HCT116 (cell line): ENCODE results near the gene RUBCN. TPM values are rescaled to one million over a fixed set of nuclear protein-coding genes. Genes with fewer than 3 reads are reported as not detected.

ENCODE experiments used
- ATAC-seq: fragments of 200-7000 bp; cut with Tn5 transposase; 2 replicates; pipeline ENCODE4 v1.9.1; 2020; ENCODE audit warnings: mild to moderate bottlenecking, moderate library complexity
- BruUV-seq: library from RNA; stranded (reverse); fragments of 400-500 nt; replicated peaks from 2 replicates; lab custom pipeline; 2021; lab: Mats Ljungman, UMichigan
- CTCF ChIA-PET: fragments of 300-600 bp; sonication (Branson Sonifier 250); formaldehyde crosslinking; loops from one replicate; lab custom pipeline; 2021; ENCODE audit warnings: antibody characterized with exemption; lab: Charles Lee
- POLR2A ChIA-PET: fragments of 300-600, 350-600 bp; sonication (Branson Sonifier 250); formaldehyde crosslinking; loops from one replicate; lab custom pipeline; 2021; ENCODE audit warnings: antibody characterized with exemption; lab: Charles Lee
- RAD21 ChIA-PET, 2 experiments: fragments of 300-600 bp; sonication (Branson Sonifier 250); formaldehyde crosslinking; loops; one replicate each; lab custom pipeline; 2023; ENCODE audit warnings: low total read pairs in 2 of 2; ENCODE audit not compliant: uncharacterized antibody in 2 of 2, unreplicated experiment in 2 of 2, low non-redundant PET in 1 of 2; lab: Charles Lee
- DNase-seq: peaks from one replicate; pipeline ENCODE4 v3.0.0-alpha.2; 2010; ENCODE audit warnings: low read depth, low spot score
- H2AFZ ChIP-seq: fragments of 200-600 bp; shearing (Covaris generic), sonication (generic); 2 replicates; pipeline ENCODE4 v1.6.1; 2017; ENCODE audit warnings: low read depth, mixed run types, mixed read lengths, antibody characterized with exemption, low read length; ENCODE audit not compliant: poor library complexity, severe bottlenecking
- H3K27ac ChIP-seq: 2 replicates; pipeline ENCODE4 v1.5.1; 2012; ENCODE audit warnings: low read depth, low read length
- H3K27me3 ChIP-seq: fragments of 200-600 bp; sonication (generic); 2 replicates; pipeline ENCODE4 v1.6.1; 2016; ENCODE audit warnings: mixed run types, low read length, mixed read lengths; ENCODE audit not compliant: insufficient read depth
- H3K36me3 ChIP-seq, 2 experiments: fragments of 200-500 bp in 1 of 2; fragments of 200-600 bp in 1 of 2; sonication (Bioruptor generic) in 1 of 2; sonication (generic) in 1 of 2; 2 replicates each; pipeline versions ENCODE4 v1.5.1 to v1.6.1; 2014 to 2016; ENCODE audit warnings: low read length in 2 of 2, inconsistent platforms in 1 of 2, mixed read lengths in 1 of 2, mixed run types in 1 of 2; ENCODE audit not compliant: insufficient read depth in 2 of 2, control insufficient read depth in 1 of 2
- H3K4me1 ChIP-seq, 2 experiments: fragments of 200-600 bp in 1 of 2; sonication (generic) in 1 of 2; 2 replicates each; pipeline versions ENCODE4 v1.5.1 to v1.6.1; 2012 to 2017; ENCODE audit warnings: low read length in 2 of 2, inconsistent platforms in 1 of 2, mild to moderate bottlenecking in 1 of 2, mixed read lengths in 1 of 2, mixed run types in 1 of 2, moderate library complexity in 1 of 2; ENCODE audit not compliant: insufficient read depth in 2 of 2, control insufficient read depth in 1 of 2
- H3K4me2 ChIP-seq: fragments of 200-600 bp; sonication (generic); 2 replicates; pipeline ENCODE4 v1.6.1; 2017; ENCODE audit warnings: mixed run types, low read length, mixed read lengths
- H3K4me3 ChIP-seq, 2 experiments: fragments of 200-600 bp in 1 of 2; sonication (generic) in 1 of 2; replicated peaks in 1 of 2; 2 replicates each; pipeline ENCODE4 v1.5.1; 2011 to 2016; ENCODE audit warnings: low read length in 2 of 2, control low read depth in 1 of 2, low read depth in 1 of 2, mild to moderate bottlenecking in 1 of 2, mixed read lengths in 1 of 2, mixed run types in 1 of 2
- H3K79me2 ChIP-seq: fragments of 200-600 bp; sonication (generic); 2 replicates; pipeline ENCODE4 v1.6.1; 2017; ENCODE audit warnings: mild to moderate bottlenecking, mixed run types, low read length, moderate library complexity, mixed read lengths; ENCODE audit not compliant: insufficient read depth
- H3K9ac ChIP-seq: fragments of 200-600 bp; sonication (generic); 2 replicates; pipeline ENCODE4 v1.6.1; 2016; ENCODE audit warnings: low read length, mixed read lengths
- H3K9me2 ChIP-seq: fragments of 200-600 bp; sonication (generic), shearing (Covaris generic); 2 replicates; pipeline ENCODE4 v1.6.1; 2017; ENCODE audit warnings: mixed run types, mild to moderate bottlenecking, moderate library complexity; ENCODE audit not compliant: insufficient read depth
- H3K9me3 ChIP-seq, 2 experiments: fragments of 200-500 bp in 1 of 2; fragments of 200-600 bp in 1 of 2; sonication (Bioruptor generic) in 1 of 2; sonication (generic) in 1 of 2; 2 replicates each; pipeline ENCODE4 v1.6.1; 2014 to 2017; ENCODE audit warnings: low read length in 2 of 2, mixed read lengths in 2 of 2, inconsistent platforms in 1 of 2, low read depth in 1 of 2, mild to moderate bottlenecking in 1 of 2, mixed run types in 1 of 2, moderate library complexity in 1 of 2; ENCODE audit not compliant: control insufficient read depth in 1 of 2, insufficient read depth in 1 of 2
- H4K20me1 ChIP-seq: fragments of 200-600 bp; sonication (generic), shearing (Covaris generic); 2 replicates; pipeline ENCODE4 v1.6.1; 2017; ENCODE audit warnings: mixed run types, mild to moderate bottlenecking, moderate library complexity; ENCODE audit not compliant: insufficient read depth
- CBX3 ChIP-seq: IDR thresholded peaks from 2 replicates; pipeline ENCODE4 v1.6.1; 2012; ENCODE audit warnings: low read depth
- EGR1 ChIP-seq: IDR thresholded peaks from 2 replicates; pipeline ENCODE4 v1.6.1; 2012; ENCODE audit warnings: low read depth
- ELF1 ChIP-seq: IDR thresholded peaks from 2 replicates; pipeline ENCODE4 v1.6.1; 2012; ENCODE audit warnings: low read depth, borderline replicate concordance
- EZH2 ChIP-seq: fragments of 200-600 bp; sonication (generic); IDR thresholded peaks from 2 replicates; pipeline ENCODE4 v1.6.1; 2017; ENCODE audit warnings: antibody characterized with exemption, mixed run types
- EZH2phosphoT487 ChIP-seq: fragments of 200-600 bp; IDR thresholded peaks from 2 replicates; pipeline ENCODE4 v1.6.1; 2018; ENCODE audit warnings: antibody characterized with exemption, borderline replicate concordance
- FOSL1 ChIP-seq: IDR thresholded peaks from 2 replicates; pipeline ENCODE4 v1.6.1; 2012; ENCODE audit warnings: low read depth
- JUND ChIP-seq: IDR thresholded peaks from 2 replicates; pipeline ENCODE4 v1.6.1; 2012
- POLR2AphosphoS5 ChIP-seq: IDR thresholded peaks from 2 replicates; pipeline ENCODE4 v1.6.1; 2011; ENCODE audit warnings: mild to moderate bottlenecking, low read depth, low read length, moderate library complexity
- RAD21 ChIP-seq: IDR thresholded peaks from 2 replicates; pipeline ENCODE4 v1.6.1; 2012; ENCODE audit warnings: low read depth, mild to moderate bottlenecking
- REST ChIP-seq: IDR thresholded peaks from 2 replicates; pipeline ENCODE4 v1.6.1; 2012; ENCODE audit warnings: low read depth
- SIN3A ChIP-seq: IDR thresholded peaks from 2 replicates; pipeline ENCODE4 v1.6.1; 2012; ENCODE audit warnings: low read depth
- SP1 ChIP-seq: IDR thresholded peaks from 2 replicates; pipeline ENCODE4 v1.6.1; 2012; ENCODE audit warnings: low read depth
- ZFX ChIP-seq: fragments of 450-650 bp; IDR thresholded peaks from 2 replicates; pipeline ENCODE4 v1.6.1; 2017
- ZNF274 ChIP-seq: fragments of 200-500 bp; sonication (Bioruptor generic); IDR thresholded peaks from 2 replicates; pipeline ENCODE4 v1.6.1; 2014; ENCODE audit warnings: mild to moderate bottlenecking, low read depth, low read length, inconsistent platforms
- intact Hi-C: fragments of 100-400 bp; cut with micrococcal nuclease; formaldehyde crosslinking; loops from 2 replicates; pipeline ENCODE4 v1.10.0; 2022
- total RNA-seq: library from RNA; stranded (reverse); gene quantifications from one replicate; pipeline ENCODE4 v1.2.1, GENCODE V29; 2021; ENCODE audit not compliant: unreplicated experiment

The RUBCN gene
- total RNA-seq, 1 experiment from 2014 or later, result 21.4 TPM

DNA sequence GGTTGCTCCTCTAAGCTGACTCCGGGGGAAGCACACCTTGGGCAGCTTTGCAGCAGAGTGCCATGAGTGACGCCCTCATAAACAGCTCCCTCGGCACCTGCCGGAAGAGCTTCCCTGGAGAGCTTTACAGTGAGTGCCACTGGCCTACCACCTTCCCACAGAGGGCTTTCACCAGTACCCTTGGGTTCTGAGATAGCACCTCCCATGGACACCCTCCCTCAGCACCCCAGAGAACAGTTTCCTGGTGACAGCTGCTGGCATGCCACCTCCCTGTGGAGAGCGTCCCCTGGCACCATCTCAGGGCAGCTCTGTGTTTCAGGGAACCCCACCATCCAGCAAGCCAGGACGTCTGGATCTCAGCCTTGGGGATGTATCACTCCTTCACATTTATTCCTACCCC lies 49.1 kb downstream of the RUBCN start (continued):
- no peak for TF ChIP-seq SIN3A
- TF ChIP-seq REST, result no peak
- TF ChIP-seq ZNF274, result no peak
- TF ChIP-seq ZFX, result no peak
- no peak for TF ChIP-seq ELF1

DNA sequence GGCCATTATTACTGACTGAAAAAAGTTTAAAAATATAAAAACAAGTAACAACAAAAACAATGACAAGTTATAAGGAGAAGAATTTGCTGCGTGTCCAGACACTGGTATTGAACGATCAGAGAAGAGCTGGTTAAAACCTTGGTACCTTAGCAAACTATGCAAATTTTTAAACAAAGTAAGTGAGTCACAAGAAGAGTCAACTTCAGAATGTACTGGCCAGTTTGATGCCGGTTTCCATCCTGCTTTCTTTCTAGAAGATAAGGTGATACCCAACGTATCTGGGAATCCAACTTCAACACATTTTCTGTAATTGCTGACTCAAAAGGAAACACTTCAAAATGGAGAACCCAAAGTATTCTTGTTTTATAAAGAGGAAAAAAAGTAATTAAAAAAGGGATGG lies 49.8 kb downstream of the RUBCN start:
- CTCF ChIA-PET, result no interaction called here
- Histone ChIP-seq H3K4me2 (no peak overlapping the region), H3K9ac (no peak overlapping the region), H3K4me3 (no peak overlapping the region), H3K9me2 (no peaks in the 10 kb centered on the region)
- TF ChIP-seq EZH2 (no peak), JUND (no peak), RAD21 (no peak), FOSL1 (no peak), ELF1 (no peak), ZFX (no peak), SP1 (no peak), POLR2AphosphoS5 (no peak), CBX3 (no peak), EZH2phosphoT487 (no peak), EGR1 (no peak), REST (no peak)
- TF ChIP-seq, all 23 proteins: peak for 0
- no peaks in the 10 kb centered on the region for H3K27me3 ChIP-seq
- H3K9me3 ChIP-seq, result no peaks in the 10 kb centered on the region
- H3K27ac ChIP-seq, result no peak overlapping the region
- H3K36me3 ChIP-seq, result peaks cover under 1 to 3% of the 10 kb centered on the region in 2 experiments; a peak in 3 of 4 replicates
- ATAC-seq (no peak), DNase-seq (no peak)
- no peaks in the 10 kb centered on the region for H4K20me1 ChIP-seq
- H2AFZ ChIP-seq, result no peak overlapping the region
- H3K4me1 ChIP-seq, result no peaks in the 10 kb centered on the region
- ChIA-PET POLR2A (no interaction called here), RAD21 (no interaction called here)
- BruUV-seq, result no TSS peak
- intact Hi-C loops, result loop anchor here (10.0 kb wide), 1 partner anchor 108 kb away; the partner anchor contains the start of gene LRCH3
- no peaks in the 10 kb centered on the region for H3K79me2 ChIP-seq
